DND-41 (cell line): ENCODE data around the gene PDIA6.
"Not testable (repeated sequence)": the region's sequence is repeated elsewhere in the genome, so short reads cannot be mapped to it uniquely, and the experiment has no call there.

ENCODE experiments used
- ATAC-seq: fragments of 200-7000 bp; cut with Tn5 transposase; 3 replicates; pipeline ENCODE4 v1.9.1; 2021; ENCODE audit warnings: low read depth; ENCODE audit not compliant: insufficient read depth
- DNase-seq: peaks from one replicate; pipeline ENCODE4 v3.0.0-alpha.2; 2020
- H2AFZ ChIP-seq: 2 replicates; pipeline ENCODE4 v1.6.0; 2012; ENCODE audit warnings: low read depth, low read length
- H3K27ac ChIP-seq: 2 replicates; pipeline ENCODE4 v1.5.1; 2012; ENCODE audit warnings: low read length, inconsistent platforms
- H3K27me3 ChIP-seq: fragments of 200-600 bp; sonication (generic); 2 replicates; pipeline ENCODE4 v1.6.0; 2012; ENCODE audit warnings: low read length, mild to moderate bottlenecking, inconsistent platforms; ENCODE audit not compliant: insufficient read depth, poor library complexity
- H3K36me3 ChIP-seq: 2 replicates; pipeline ENCODE4 v1.5.1; 2012; ENCODE audit warnings: low read length, inconsistent platforms; ENCODE audit not compliant: insufficient read depth
- H3K4me1 ChIP-seq: 2 replicates; pipeline ENCODE4 v1.5.1; 2012; ENCODE audit warnings: mild to moderate bottlenecking, low read length; ENCODE audit not compliant: insufficient read depth
- H3K4me2 ChIP-seq: 2 replicates; pipeline ENCODE4 v1.6.0; 2012; ENCODE audit warnings: mild to moderate bottlenecking, moderate library complexity, low read length, inconsistent platforms; ENCODE audit not compliant: insufficient read depth
- H3K4me3 ChIP-seq, 2 experiments: fragments of 200-600 bp in 1 of 2; shearing (Covaris generic) in 1 of 2; 2 replicates each; pipeline ENCODE4 v1.5.1; 2012 to 2016; ENCODE audit warnings: inconsistent platforms in 2 of 2, low read length in 2 of 2, mild to moderate bottlenecking in 2 of 2, low read depth in 1 of 2, moderate library complexity in 1 of 2
- H3K79me2 ChIP-seq: 2 replicates; pipeline ENCODE4 v1.6.0; 2012; ENCODE audit warnings: low read length, inconsistent platforms; ENCODE audit not compliant: insufficient read depth
- H3K9ac ChIP-seq: 2 replicates; pipeline ENCODE4 v1.6.0; 2012; ENCODE audit warnings: low read depth, mild to moderate bottlenecking, inconsistent platforms, low read length, moderate library complexity
- H3K9me3 ChIP-seq: 2 replicates; pipeline ENCODE4 v1.5.1; 2012; ENCODE audit warnings: low read length, moderate library complexity, mild to moderate bottlenecking, inconsistent platforms; ENCODE audit not compliant: insufficient read depth, severe bottlenecking
- H4K20me1 ChIP-seq: 2 replicates; pipeline ENCODE4 v1.6.0; 2012; ENCODE audit warnings: low read length; ENCODE audit not compliant: insufficient read depth
- EZH2 ChIP-seq: IDR thresholded peaks from 3 replicates; pipeline ENCODE4 v1.6.1; 2012; ENCODE audit warnings: borderline replicate concordance, low read depth, mild to moderate bottlenecking, moderate library complexity, low read length, inconsistent platforms; ENCODE audit not compliant: severe bottlenecking
- TF ChIP-seq, protein P1 (sequence below): IDR thresholded peaks from 2 replicates; pipeline ENCODE4 v1.5.1; 2012; ENCODE audit warnings: borderline replicate concordance, low read length, moderate library complexity, mild to moderate bottlenecking; ENCODE audit not compliant: poor library complexity, severe bottlenecking; ENCODE audit errors: extremely low read depth

Gene PDIA6

DNA sequence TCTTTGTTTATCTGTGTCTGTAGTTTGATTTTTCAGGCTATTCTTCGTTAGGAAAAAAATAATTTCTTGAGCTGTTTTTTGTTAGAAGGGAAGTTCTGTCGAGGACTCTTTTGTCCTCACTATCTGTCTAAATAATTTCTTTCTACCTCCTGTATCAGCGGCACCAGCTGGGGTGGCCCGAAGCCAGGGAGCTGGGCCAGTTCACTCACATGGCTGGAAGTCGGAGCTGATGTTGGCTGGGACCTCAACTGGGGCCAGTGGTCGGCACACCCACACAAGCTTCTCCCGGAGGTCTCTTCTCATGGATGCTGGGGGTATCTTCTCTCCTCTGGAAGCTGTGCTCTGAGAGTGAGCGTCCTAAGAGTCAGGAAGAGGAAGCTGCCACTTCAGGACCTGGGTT is 8.0 kb upstream of the PDIA6 start:
- H3K27ac ChIP-seq, result no peak overlapping the region
- no peak overlapping the region for H2AFZ ChIP-seq
- no peaks in the 10 kb centered on the region for H3K4me1 ChIP-seq

DNA sequence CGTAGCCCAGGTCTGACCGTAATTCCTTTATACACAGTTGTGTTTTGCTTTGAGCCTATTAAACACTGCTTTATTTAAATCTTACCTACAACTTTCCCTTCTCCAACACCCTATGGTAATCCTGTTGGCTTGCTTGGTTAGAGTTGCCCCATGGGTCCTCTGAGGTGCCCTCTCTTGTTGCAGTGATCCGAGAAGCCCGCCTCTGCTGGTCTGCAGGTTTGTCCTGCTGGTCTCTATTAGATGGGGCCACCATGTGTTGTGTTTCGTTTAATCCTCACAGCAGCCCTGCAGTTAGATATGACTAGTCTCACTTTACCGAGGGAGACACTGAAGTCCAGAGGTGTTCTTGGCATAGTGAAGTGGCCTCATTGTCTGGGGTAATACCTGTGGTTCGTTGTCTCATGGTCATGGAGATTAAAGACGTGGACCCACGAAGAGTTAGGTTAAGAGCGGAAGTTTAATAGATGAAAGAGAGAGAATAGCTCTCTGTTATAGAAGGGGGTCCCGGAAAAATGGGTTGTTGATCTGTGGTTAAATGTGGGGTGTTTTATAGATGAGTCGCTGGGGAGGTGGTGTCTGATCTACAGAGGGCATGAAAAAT is 7.2 kb upstream of the PDIA6 start:
- no peaks in the 10 kb centered on the region for H3K36me3 ChIP-seq
- DNase-seq, result no peak
- H2AFZ ChIP-seq, result no peak overlapping the region
- ATAC-seq, result no peak
- H4K20me1 ChIP-seq, result no peaks in the 10 kb centered on the region; the same call in 1 of the 2 replicates
- H3K27ac ChIP-seq, result no peak overlapping the region
- no peak overlapping the region for H3K9ac ChIP-seq
- H3K9me3 ChIP-seq, result no peaks in the 10 kb centered on the region
- no peaks in the 10 kb centered on the region for H3K79me2 ChIP-seq
- no peak overlapping the region for H3K4me2 ChIP-seq
- H3K4me3 ChIP-seq, result no peak overlapping the region
- peaks cover 17% of the 10 kb centered on the region for H3K27me3 ChIP-seq
- H3K4me1 ChIP-seq, result no peaks in the 10 kb centered on the region
- TF ChIP-seq, protein P1, sequence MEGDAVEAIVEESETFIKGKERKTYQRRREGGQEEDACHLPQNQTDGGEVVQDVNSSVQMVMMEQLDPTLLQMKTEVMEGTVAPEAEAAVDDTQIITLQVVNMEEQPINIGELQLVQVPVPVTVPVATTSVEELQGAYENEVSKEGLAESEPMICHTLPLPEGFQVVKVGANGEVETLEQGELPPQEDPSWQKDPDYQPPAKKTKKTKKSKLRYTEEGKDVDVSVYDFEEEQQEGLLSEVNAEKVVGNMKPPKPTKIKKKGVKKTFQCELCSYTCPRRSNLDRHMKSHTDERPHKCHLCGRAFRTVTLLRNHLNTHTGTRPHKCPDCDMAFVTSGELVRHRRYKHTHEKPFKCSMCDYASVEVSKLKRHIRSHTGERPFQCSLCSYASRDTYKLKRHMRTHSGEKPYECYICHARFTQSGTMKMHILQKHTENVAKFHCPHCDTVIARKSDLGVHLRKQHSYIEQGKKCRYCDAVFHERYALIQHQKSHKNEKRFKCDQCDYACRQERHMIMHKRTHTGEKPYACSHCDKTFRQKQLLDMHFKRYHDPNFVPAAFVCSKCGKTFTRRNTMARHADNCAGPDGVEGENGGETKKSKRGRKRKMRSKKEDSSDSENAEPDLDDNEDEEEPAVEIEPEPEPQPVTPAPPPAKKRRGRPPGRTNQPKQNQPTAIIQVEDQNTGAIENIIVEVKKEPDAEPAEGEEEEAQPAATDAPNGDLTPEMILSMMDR, result no peak
- TF ChIP-seq EZH2, result no peak

More for the DNA sequence above, 8.0 kb upstream of the PDIA6 start:
- DNase-seq, result no peak
- ATAC-seq, result no peak
- TF ChIP-seq, protein P1, result no peak
- no peak for TF ChIP-seq EZH2
- Histone ChIP-seq H3K9me3 (no peaks in the 10 kb centered on the region), H3K9ac (no peak overlapping the region), H3K4me2 (no peak overlapping the region), H3K4me3 (no peak overlapping the region), H4K20me1 (no peaks in the 10 kb centered on the region; the same call in 1 of the 2 replicates), H3K36me3 (no peaks in the 10 kb centered on the region), H3K79me2 (no peaks in the 10 kb centered on the region), H3K27me3 (peaks cover 17% of the 10 kb centered on the region)

DNA sequence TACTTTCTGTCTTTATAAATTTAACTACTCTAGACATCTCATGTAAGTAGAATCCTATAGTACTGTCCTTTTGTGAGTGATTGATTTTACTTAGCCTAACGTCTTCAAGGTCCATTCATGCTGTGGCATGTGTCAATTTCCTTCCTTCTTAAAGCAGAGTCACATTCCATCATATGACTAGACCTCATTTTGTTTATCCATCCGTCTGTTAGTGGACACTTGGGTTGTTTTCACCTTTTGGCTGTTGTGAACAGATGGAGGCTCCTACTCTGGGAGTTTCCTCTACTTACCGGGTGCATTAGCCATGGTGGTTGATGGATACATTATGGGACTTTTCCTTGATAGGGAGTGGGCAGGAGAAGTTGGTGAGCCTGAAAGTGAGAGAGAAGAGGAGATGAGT is 6.4 kb upstream of the PDIA6 start:
- H2AFZ ChIP-seq, result no peak overlapping the region
- no peaks in the 10 kb centered on the region; the same call in 1 of the 2 replicates for H4K20me1 ChIP-seq
- no peak overlapping the region for H3K4me2 ChIP-seq
- H3K9me3 ChIP-seq, result no peaks in the 10 kb centered on the region
- H3K36me3 ChIP-seq, result no peaks in the 10 kb centered on the region
- H3K4me3 ChIP-seq, result no peak overlapping the region
- H3K27ac ChIP-seq, result no peak overlapping the region
- H3K27me3 ChIP-seq, result peaks cover 17% of the 10 kb centered on the region
- no peak for TF ChIP-seq EZH2
- TF ChIP-seq, protein P1, result no peak
- no peaks in the 10 kb centered on the region for H3K4me1 ChIP-seq
- H3K9ac ChIP-seq, result no peak overlapping the region
- no peak for DNase-seq
- H3K79me2 ChIP-seq, result no peaks in the 10 kb centered on the region
- ATAC-seq, result no peak

DNA sequence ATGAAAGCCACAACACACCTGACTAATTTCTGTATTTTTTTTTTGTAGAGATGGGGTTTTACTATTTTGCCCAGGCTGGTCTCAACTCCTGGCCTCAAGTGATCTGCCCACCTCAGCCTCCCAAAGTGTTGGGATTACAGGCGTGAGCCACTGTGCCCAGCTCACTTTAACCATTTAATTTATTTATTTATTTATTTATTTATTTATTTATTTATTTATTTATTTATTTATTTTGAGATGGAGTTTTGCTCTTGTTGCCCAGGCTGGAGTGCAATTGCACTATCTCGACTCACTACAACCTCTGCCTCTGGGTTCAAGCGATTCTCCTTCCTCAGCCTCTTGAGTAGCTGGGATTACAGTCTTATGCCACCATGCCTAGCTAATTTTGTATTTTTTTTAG is 5.7 kb upstream of the PDIA6 start:
- H3K27me3 ChIP-seq, result peaks cover 17% of the 10 kb centered on the region
- not testable (repeated sequence) for H3K79me2 ChIP-seq, H3K4me3 ChIP-seq, DNase-seq, H3K4me2 ChIP-seq, H3K36me3 ChIP-seq, H2AFZ ChIP-seq, H3K4me1 ChIP-seq, H3K9me3 ChIP-seq, H3K27ac ChIP-seq, ATAC-seq, H4K20me1 ChIP-seq, H3K9ac ChIP-seq
